Activated naive CD4-positive, alpha-beta T cell treated with anti-CD3 and anti-CD28 coated beads, Interleukin-2, amount 50 U/mL, for 72 hours (primary cell): ENCODE measurements around the gene KCNIP4. TPM values are rescaled to one million over a fixed set of nuclear protein-coding genes. Genes with fewer than 3 reads are reported as not detected.

Experiments
- ATAC-seq, 2 donors: fragments of 150-1000 bp; cut with Tn5 transposase; 2 replicates each; pipeline ENCODE4 v1.10.0; 2021; ENCODE audit warnings: mild to moderate bottlenecking in 2 of 2, moderate library complexity in 2 of 2
- DNase-seq, 2 donors: peaks; one replicate each; pipeline ENCODE4 v3.0.0; 2021 to 2022; ENCODE audit warnings: low spot score in 2 of 2
- H3K27ac Mint-ChIP-seq, 2 donors: one replicate each; pipeline ENCODE4 v1.8.0; 2022; ENCODE audit warnings: mild to moderate bottlenecking in 2 of 2, mixed read lengths in 2 of 2
- H3K36me3 Mint-ChIP-seq, 2 donors: one replicate each; pipeline ENCODE4 v1.8.0; 2022; ENCODE audit warnings: mixed read lengths in 2 of 2
- H3K9me3 Mint-ChIP-seq, 2 donors: one replicate each; pipeline ENCODE4 v1.8.0; 2022; ENCODE audit warnings: mixed read lengths in 2 of 2
- total RNA-seq, 2 donors: library from RNA; stranded (reverse); gene quantifications; one replicate each; pipeline ENCODE4 v1.2.3, GENCODE V29; 2022

The KCNIP4 gene
- total RNA-seq, 2 donors from 2014 or later = not detected

GRCh38 chr4:21126014-21126512, 822.5 kb downstream of the KCNIP4 start:
- peaks cover 8 to 22% of the 10 kb centered on the region in 2 donors for H3K9me3 Mint-ChIP-seq
- ATAC-seq (no peak), DNase-seq (no peak)
- no peak overlapping the region for H3K27ac Mint-ChIP-seq
- peaks cover 4 to 5% of the 10 kb centered on the region in 2 donors for H3K36me3 Mint-ChIP-seq

DNA sequence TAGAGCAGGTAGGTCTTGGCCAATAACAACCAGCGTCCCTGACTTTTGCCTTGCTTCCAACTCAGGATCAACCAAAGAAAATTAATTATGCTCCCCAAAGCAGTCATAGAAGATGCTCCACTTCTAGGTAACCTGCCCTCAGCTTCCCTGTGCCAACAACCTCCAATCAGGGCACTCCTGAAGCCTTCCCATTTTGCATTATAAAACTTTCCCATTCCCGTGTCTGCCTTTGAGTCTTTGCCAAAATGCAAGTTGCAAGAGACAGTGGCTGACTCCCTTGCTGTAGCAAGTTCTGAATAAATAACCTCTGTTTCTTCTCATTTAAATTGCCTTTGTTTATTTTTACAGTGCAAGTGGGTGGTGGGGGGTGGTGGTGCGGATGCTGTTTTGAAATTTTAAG, 830.3 kb downstream of the KCNIP4 start:
- DNase-seq (no peak), ATAC-seq (no peak)
- no peak overlapping the region for H3K27ac Mint-ChIP-seq
- peaks cover 9 to 16% of the 10 kb centered on the region in 2 donors for H3K9me3 Mint-ChIP-seq
- H3K36me3 Mint-ChIP-seq = no peaks in the 10 kb centered on the region

DNA sequence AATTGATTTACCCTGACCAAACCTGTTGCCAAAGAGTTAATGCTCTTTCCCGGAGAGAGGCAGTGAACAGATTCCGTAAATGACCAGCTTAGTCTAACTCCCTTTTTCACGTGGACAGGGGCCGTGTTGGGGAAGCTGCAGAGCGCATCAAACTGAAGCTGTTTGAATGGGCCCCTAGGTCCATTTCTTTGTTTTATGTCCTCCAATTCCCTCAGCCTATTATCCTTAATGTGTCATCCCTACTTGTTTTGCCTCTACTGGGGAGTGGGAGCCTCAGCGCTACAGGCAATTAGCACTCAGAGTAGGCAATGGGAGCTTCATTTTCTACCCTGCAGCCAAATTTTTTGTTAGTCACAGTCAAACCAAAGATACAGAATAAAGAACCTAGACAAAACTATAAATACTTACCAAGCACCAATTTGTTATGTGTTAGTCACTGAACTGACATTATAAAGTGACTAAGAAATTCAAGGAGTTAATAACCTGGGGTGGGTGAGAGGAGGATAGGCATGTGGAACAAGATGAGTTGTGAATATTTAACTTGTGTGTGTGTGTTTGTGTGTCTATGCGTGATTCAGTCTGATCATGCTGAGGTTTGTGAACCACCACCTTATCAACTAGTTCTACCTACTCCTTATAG, 830.9 kb downstream of the KCNIP4 start:
- no peak for DNase-seq
- H3K27ac Mint-ChIP-seq = no peak overlapping the region
- no peaks in the 10 kb centered on the region for H3K36me3 Mint-ChIP-seq
- H3K9me3 Mint-ChIP-seq = peaks cover 9 to 16% of the 10 kb centered on the region in 2 donors
- ATAC-seq = no peak

DNA sequence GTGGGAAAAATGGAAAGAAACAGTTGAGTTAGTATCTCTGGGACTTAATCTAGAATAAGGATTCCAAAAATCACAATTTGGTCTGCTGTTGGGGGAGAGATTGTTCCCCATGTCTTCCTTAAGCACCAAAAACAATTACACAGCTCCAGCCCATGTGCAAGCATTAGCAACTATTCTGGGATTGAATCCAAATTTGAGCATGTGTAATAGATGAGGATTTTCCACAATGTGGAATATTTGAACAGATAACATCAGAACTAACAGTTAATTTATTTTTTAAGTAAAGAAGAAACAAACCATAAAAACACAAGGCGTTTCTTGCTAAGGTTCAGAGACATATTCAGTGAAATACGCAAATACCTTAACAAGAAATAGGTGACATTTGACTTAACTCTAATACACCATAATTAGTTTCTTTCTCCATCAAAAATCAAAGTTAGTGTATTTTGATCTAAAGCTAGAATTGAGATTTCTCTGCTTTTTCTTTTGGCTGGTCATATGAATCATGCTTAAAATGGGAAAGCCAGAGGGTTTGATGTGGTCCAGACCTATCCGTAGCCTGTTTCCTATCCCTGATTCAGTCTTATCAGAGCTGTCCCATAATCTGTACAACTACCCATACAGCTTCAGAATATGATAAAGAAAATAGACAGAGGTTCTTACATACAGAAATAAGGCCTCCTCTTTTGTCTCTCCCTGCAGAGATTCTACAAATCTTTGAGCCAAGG, 834.9 kb downstream of the KCNIP4 start:
- no peak overlapping the region for H3K27ac Mint-ChIP-seq
- DNase-seq (no peak), ATAC-seq (no peak)
- H3K36me3 Mint-ChIP-seq = no peaks in the 10 kb centered on the region
- peaks cover 10 to 15% of the 10 kb centered on the region in 2 donors for H3K9me3 Mint-ChIP-seq

DNA sequence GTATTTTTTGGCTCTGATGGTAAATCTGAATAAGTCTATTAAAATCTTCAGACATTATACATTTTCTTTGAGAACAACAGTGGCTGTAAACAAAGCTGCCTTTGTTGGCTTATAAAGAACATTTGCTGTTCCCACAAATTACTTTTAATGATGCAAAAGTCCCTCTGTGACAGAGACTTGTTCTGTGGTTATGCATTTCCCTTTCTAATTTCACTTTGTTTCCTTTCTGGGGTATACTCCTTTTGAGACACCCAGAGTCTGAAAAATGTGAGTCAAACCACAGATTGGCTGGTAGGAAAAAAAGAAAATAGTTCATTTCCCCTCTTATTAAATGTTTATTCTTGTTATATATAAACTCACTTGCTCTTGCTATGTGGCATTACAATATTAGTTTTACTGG, 845.9 kb downstream of the KCNIP4 start:
- Mint-ChIP-seq H3K36me3 (peaks cover 0 to 7% of the 10 kb centered on the region in 2 donors), H3K9me3 (peaks cover 13 to 14% of the 10 kb centered on the region in 2 donors), H3K27ac (no peak overlapping the region)
- ATAC-seq (no peak), DNase-seq (no peak)

GRCh38 chr4:21097865-21098264, 850.7 kb downstream of the KCNIP4 start:
- DNase-seq = no peak
- peaks cover 0 to 8% of the 10 kb centered on the region in 2 donors for H3K36me3 Mint-ChIP-seq
- H3K9me3 Mint-ChIP-seq = peaks cover 17 to 20% of the 10 kb centered on the region in 2 donors
- ATAC-seq = no peak
- H3K27ac Mint-ChIP-seq = no peak overlapping the region

DNA sequence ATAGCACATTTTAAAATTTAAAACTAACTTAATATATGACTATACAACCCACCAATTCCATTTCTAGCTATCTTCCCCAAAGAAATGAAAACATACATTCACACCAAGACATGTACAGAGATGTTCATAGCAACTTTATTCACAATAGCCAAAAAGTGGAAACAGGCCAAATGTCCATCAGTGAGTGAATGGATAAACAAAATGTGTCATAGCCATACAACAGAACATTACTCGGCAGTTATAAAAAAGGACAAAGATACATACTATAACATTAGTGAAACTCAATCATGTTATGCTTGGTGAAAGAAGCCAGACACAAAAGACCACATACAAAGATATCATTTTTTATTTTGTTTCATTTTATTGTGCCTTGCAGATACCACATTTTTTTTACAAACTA, 851.5 kb downstream of the KCNIP4 start:
- peaks cover 0 to 8% of the 10 kb centered on the region in 2 donors for H3K36me3 Mint-ChIP-seq
- H3K27ac Mint-ChIP-seq = no peak overlapping the region
- no peak for ATAC-seq
- DNase-seq = no peak
- peaks cover 19 to 22% of the 10 kb centered on the region in 2 donors for H3K9me3 Mint-ChIP-seq

- ATAC-seq = no peak
- no peak overlapping the region for H3K27ac Mint-ChIP-seq
- peaks cover 27 to 29% of the 10 kb centered on the region in 2 donors for H3K9me3 Mint-ChIP-seq
- H3K36me3 Mint-ChIP-seq = peaks cover 0 to 20% of the 10 kb centered on the region in 2 donors
- DNase-seq = no peak
These were observed 856.0 kb downstream of the KCNIP4 start for GRCh38 chr4:21092531-21092930.

DNA sequence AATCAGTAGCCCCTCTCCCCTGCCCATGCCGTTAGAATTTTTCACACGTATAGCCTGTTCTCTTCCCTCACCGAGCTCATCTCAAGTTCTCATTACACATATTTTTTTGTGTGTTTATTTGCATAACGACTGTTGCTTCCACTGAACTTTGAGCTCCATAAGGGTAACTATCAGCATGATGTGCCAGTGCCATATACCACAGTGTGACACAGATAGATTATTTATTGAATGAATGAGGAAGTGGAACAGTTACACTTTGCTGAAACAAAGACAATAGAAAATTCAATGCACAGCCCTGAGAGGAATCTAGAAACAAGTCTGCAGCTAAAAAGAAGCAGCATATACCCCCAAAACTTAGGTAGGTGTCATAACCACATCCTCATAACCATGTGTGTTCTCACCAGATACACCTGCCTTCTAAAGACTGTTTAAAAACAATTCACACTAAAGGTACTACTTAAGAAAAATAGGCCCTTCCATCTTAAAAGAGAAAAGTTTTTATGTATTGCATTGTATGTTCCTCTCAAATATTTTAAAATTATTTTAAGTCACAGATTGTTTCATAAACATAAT, 858.4 kb downstream of the KCNIP4 start:
- no peak for ATAC-seq
- Mint-ChIP-seq H3K9me3 (peaks cover 31 to 33% of the 10 kb centered on the region in 2 donors), H3K36me3 (peaks cover 0 to 22% of the 10 kb centered on the region in 2 donors), H3K27ac (no peak overlapping the region)
- no peak for DNase-seq

DNA sequence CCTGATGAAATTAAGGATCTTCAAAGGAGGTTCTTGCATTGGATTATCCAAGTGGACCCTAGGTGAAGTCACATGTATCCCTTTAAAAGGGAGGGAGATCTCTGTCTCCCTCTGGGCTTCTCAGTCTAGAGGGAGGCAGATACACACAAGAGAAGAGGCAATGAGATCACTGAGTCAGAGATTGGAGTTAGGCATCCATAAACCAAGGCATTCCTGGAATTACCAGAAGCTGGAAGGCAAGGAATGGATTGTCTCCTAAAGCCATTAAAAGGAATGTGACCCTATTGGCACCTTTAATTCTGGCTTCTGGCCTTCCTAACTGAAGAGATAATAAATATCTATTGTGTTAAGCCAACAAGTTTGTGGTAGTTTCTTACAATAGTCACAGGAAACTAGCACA, 865.2 kb downstream of the KCNIP4 start:
- H3K9me3 Mint-ChIP-seq = peaks cover 10 to 17% of the 10 kb centered on the region in 2 donors
- ATAC-seq (no peak), DNase-seq (no peak)
- H3K27ac Mint-ChIP-seq = no peak overlapping the region
- H3K36me3 Mint-ChIP-seq = peaks cover 0 to 11% of the 10 kb centered on the region in 2 donors

DNA sequence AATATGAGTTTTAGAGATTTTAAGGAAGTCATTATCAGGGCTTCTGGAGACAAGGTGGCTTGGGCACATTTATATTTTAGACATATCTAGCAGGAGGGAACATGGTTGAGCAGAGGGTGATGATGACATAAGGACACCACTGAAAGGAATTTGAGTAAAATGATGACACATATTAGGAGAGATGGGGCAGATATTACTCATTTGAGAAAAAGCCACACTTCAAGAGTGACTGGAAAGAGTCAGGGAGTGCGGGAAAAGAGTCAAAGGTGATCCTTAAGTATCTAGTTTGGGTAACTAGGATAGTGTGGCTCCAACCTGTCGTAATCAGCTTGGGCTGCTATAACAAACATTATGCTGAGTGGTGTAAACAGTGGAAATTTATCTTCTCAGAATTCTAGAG, 870.6 kb downstream of the KCNIP4 start:
- H3K27ac Mint-ChIP-seq = no peak overlapping the region
- peaks cover 5 to 17% of the 10 kb centered on the region in 2 donors for H3K9me3 Mint-ChIP-seq
- DNase-seq = no peak
- ATAC-seq = no peak
- H3K36me3 Mint-ChIP-seq = peaks cover 0 to 5% of the 10 kb centered on the region in 2 donors

DNA sequence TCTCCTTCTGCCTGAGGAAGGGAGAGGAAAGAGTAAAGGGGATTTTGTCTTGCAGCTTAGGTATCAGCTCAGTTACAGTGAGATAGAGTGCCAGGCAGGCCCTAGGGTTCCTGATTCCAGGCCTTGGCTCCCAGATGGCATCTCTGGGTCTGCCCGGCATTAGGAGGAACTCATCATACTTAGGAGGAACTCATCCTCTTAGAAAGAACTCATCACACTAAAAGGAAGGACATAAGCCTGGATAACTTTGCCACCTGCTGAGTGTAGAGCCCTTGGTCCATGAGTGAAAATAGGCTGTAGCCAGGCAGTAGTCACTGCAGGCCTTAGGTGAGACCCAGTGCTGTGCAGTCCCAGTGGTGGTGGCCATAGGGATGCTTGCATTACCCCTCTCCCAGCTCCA, 881.2 kb downstream of the KCNIP4 start:
- DNase-seq (no peak), ATAC-seq (no peak)
- Mint-ChIP-seq H3K36me3 (peaks cover 0 to 5% of the 10 kb centered on the region in 2 donors), H3K27ac (no peak overlapping the region), H3K9me3 (peaks cover 6 to 7% of the 10 kb centered on the region in 2 donors)

GRCh38 chr4:21061902-21062301, 886.7 kb downstream of the KCNIP4 start:
- no peak for ATAC-seq
- H3K27ac Mint-ChIP-seq = no peak overlapping the region
- DNase-seq = no peak
- peaks cover 8 to 17% of the 10 kb centered on the region in 2 donors for H3K9me3 Mint-ChIP-seq
- H3K36me3 Mint-ChIP-seq = peaks cover 0 to 6% of the 10 kb centered on the region in 2 donors

DNA sequence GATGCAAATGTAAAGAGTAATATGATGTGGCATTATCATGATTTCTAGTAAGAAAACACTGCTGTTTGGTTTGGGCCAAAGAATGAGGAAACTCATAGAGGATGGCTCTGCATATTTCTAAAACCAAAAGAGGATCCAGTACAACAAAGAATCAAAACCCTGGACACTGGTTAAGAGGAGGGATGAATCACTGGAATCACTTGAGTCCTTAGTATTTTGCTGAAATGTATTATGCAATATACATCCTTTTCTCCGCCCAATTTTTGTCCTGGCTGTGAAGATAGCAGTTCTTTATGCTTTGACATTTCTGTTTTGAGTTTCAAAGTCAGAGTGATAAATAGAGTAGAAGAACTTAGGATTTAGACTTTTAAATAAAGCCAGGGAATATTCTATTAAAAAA, 902.4 kb downstream of the KCNIP4 start:
- ATAC-seq (no peak), DNase-seq (no peak)
- Mint-ChIP-seq H3K36me3 (no peaks in the 10 kb centered on the region), H3K9me3 (peaks cover 16 to 27% of the 10 kb centered on the region in 2 donors), H3K27ac (no peak overlapping the region)

GRCh38 chr4:21045119-21045518, 903.5 kb downstream of the KCNIP4 start:
- Mint-ChIP-seq H3K9me3 (peaks cover 16 to 27% of the 10 kb centered on the region in 2 donors), H3K27ac (no peak overlapping the region), H3K36me3 (no peaks in the 10 kb centered on the region)
- ATAC-seq (no peak), DNase-seq (no peak)

DNA sequence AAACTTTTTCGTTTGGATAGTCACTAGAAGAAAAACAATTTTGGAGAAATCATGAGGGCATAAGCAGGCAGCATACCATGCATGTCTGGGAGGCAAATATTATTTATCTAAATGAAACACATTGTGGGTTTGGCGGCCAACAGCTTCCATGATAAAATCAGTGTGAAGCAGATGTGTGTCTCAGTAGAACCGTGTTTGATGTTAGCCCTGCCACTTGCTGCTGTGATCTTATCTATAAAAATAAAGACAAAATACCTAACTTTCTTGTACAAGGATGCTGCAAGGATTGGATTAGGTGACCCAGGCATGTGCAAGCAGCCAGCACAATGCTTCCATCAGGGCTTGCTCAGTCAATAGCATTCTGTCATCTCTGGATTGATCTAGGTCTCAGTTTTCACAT, 906.9 kb downstream of the KCNIP4 start:
- Mint-ChIP-seq H3K27ac (no peak overlapping the region), H3K9me3 (peaks cover 17% of the 10 kb centered on the region in 2 donors), H3K36me3 (no peaks in the 10 kb centered on the region)
- ATAC-seq (no peak), DNase-seq (no peak)

DNA sequence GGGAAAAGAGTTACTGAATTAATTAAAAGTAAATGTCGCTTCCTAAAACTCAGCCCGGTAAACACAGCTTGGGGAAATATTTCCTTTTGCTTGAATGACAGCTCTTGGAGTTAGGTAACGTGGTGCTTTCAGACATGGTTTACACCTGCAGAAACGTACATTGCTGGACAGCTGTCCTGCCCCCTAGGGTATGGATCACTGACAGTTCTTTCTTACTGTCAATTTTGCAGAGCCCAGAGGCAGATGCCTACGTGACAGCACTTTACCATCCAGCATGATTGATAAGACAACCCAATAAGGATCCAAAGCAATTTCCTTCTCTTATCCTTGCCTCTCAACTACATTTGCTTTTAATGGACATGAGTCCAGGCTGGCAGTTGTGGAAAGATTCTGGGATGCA, 913.8 kb downstream of the KCNIP4 start:
- Mint-ChIP-seq H3K36me3 (no peaks in the 10 kb centered on the region), H3K27ac (no peak overlapping the region), H3K9me3 (peaks cover 2 to 3% of the 10 kb centered on the region in 2 donors)
- ATAC-seq (no peak), DNase-seq (no peak)
